Measurements from ENCODE around the gene TRPM2. TPM values are rescaled to one million over a fixed set of nuclear protein-coding genes. Genes with fewer than 3 reads are reported as not detected.

Gene TRPM2
- total RNA-seq, 4 donors from 2014 or later, result 1.6 to 3.5 (median 2.7) TPM

- Histone ChIP-seq H3K9me3 (no peaks in the 10 kb centered on the region), H3K27me3 (peaks cover 0 to 28% (median 0%) of the 10 kb centered on the region in 4 donors), H3K4me3 (no peak overlapping the region), H3K4me1 (no peaks in the 10 kb centered on the region), H3K36me3 (no peaks in the 10 kb centered on the region), H3K27ac (replicated peaks in 1 of 4) (no peak overlapping the region)
- WGBS, result 93% methylated on average over 6 of the region's 8 CpGs
- DNase-seq (ENCODE audit: extremely low spot score), result no peak
- TF ChIP-seq POLR2A (IDR thresholded peaks at IDR 0.05; ENCODE audit: low read depth) (no peak), CTCF (IDR thresholded peaks at IDR 0.05) (no peak), EP300 (IDR thresholded peaks at IDR 0.05) (no peak), POLR2AphosphoS5 (IDR thresholded peaks at IDR 0.05) (no peak)
- intact Hi-C loops (cut with DNase I), result no loop called here
Measured at GRCh38 chr21:44406953-44407352, 53.5 kb downstream of the TRPM2 start.

- WGBS, result 79% methylated on average over 7 of the region's 7 CpGs
- no peak overlapping the region for H3K27ac ChIP-seq (replicated peaks in 1 of 4)
- peaks cover 0 to 28% (median 0%) of the 10 kb centered on the region in 4 donors for H3K27me3 ChIP-seq
- no peaks in the 10 kb centered on the region for H3K36me3 ChIP-seq
- TF ChIP-seq POLR2A (IDR thresholded peaks at IDR 0.05; ENCODE audit: low read depth) (no peak), POLR2AphosphoS5 (IDR thresholded peaks at IDR 0.05) (no peak)
- intact Hi-C loops (cut with DNase I), result no loop called here
- H3K9me3 ChIP-seq, result no peaks in the 10 kb centered on the region
- no peaks in the 10 kb centered on the region for H3K4me1 ChIP-seq
- DNase-seq (ENCODE audit: extremely low spot score), result no peak
- H3K4me3 ChIP-seq, result no peak overlapping the region
Measured at GRCh38 chr21:44407493-44407892, 54.1 kb downstream of the TRPM2 start.

- no peak overlapping the region for H3K4me3 ChIP-seq
- no peaks in the 10 kb centered on the region for H3K36me3 ChIP-seq
- H3K4me1 ChIP-seq, result no peaks in the 10 kb centered on the region
- 85% methylated on average over 15 of the region's 15 CpGs for WGBS
- no peak for TF ChIP-seq EP300 (IDR thresholded peaks at IDR 0.05)
- no peak for TF ChIP-seq CTCF (IDR thresholded peaks at IDR 0.05)
- TF ChIP-seq POLR2AphosphoS5 (IDR thresholded peaks at IDR 0.05), result no peak
- TF ChIP-seq POLR2A (IDR thresholded peaks at IDR 0.05; ENCODE audit: low read depth), result no peak
- no peak for DNase-seq (ENCODE audit: extremely low spot score)
- H3K27me3 ChIP-seq, result peaks cover 0 to 28% (median 0%) of the 10 kb centered on the region in 4 donors
- intact Hi-C loops (cut with DNase I), result no loop called here
- no peaks in the 10 kb centered on the region for H3K9me3 ChIP-seq
- H3K27ac ChIP-seq (replicated peaks in 1 of 4), result no peak overlapping the region
Measured at GRCh38 chr21:44408226-44408625, 54.8 kb downstream of the TRPM2 start.

- TF ChIP-seq EP300 (IDR thresholded peaks at IDR 0.05) (no peak), POLR2AphosphoS5 (IDR thresholded peaks at IDR 0.05) (no peak), CTCF (IDR thresholded peaks at IDR 0.05) (no peak), POLR2A (IDR thresholded peaks at IDR 0.05; ENCODE audit: low read depth) (no peak)
- no peaks in the 10 kb centered on the region for H3K9me3 ChIP-seq
- H3K27me3 ChIP-seq, result peaks cover 0 to 51% (median 0%) of the 10 kb centered on the region in 4 donors
- H3K27ac ChIP-seq (replicated peaks in 1 of 4), result no peak overlapping the region
- intact Hi-C loops (cut with DNase I), result no loop called here
- H3K36me3 ChIP-seq, result no peaks in the 10 kb centered on the region
- H3K4me1 ChIP-seq, result no peaks in the 10 kb centered on the region
- 93% methylated on average over 18 of the region's 27 CpGs for WGBS
- H3K4me3 ChIP-seq, result no peak overlapping the region
- DNase-seq (ENCODE audit: extremely low spot score), result no peak
Measured at GRCh38 chr21:44413566-44414290, 60.3 kb downstream of the TRPM2 start.

- Histone ChIP-seq H3K4me3 (no peak overlapping the region), H3K36me3 (no peaks in the 10 kb centered on the region), H3K9me3 (no peaks in the 10 kb centered on the region), H3K4me1 (no peaks in the 10 kb centered on the region), H3K27me3 (peaks cover 0 to 54% (median 0%) of the 10 kb centered on the region in 4 donors), H3K27ac (replicated peaks in 1 of 4) (no peak overlapping the region)
- DNase-seq (ENCODE audit: extremely low spot score), result no peak
- 78% methylated on average over 11 of the region's 30 CpGs for WGBS
- TF ChIP-seq EP300 (IDR thresholded peaks at IDR 0.05) (no peak), CTCF (IDR thresholded peaks at IDR 0.05) (no peak), POLR2A (IDR thresholded peaks at IDR 0.05; ENCODE audit: low read depth) (no peak), POLR2AphosphoS5 (IDR thresholded peaks at IDR 0.05) (no peak)
- intact Hi-C loops (cut with DNase I), result no loop called here
Measured at GRCh38 chr21:44414291-44415072, 61.1 kb downstream of the TRPM2 start.
